ENCODE data around the gene PDK2.

The PDK2 gene

DNA sequence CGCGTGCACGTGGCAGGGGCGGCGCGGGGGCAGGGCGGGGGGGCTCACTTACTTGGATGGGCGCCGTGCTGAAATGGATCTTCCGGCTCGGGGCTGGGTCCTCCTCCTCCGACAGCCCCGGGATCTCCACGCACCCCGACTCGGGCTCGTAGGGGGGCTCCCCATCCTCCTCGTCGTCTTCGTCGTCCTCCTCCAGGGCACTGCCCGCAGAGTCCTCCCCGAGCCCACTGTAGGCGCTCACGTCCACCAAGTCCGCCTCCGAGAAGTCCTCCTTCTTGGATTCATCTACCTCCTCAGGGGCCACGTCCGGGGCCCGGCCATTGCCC, 53.9 kb downstream of the PDK2 start:
- TF ChIP-seq CTCF (IDR thresholded peaks at IDR 0.05; ENCODE audit: low read depth, low read length) = no peak
- peak overlapping the region; percentile 80 for H3K4me3 ChIP-seq (ENCODE audit: low read depth, low read length)

GRCh38 chr17:50149417-50150353, 54.5 kb downstream of the PDK2 start:
- peak overlapping the region; percentile 80 for H3K4me3 ChIP-seq (ENCODE audit: low read depth, low read length)
- TF ChIP-seq CTCF (IDR thresholded peaks at IDR 0.05; ENCODE audit: low read depth, low read length) = no peak

DNA sequence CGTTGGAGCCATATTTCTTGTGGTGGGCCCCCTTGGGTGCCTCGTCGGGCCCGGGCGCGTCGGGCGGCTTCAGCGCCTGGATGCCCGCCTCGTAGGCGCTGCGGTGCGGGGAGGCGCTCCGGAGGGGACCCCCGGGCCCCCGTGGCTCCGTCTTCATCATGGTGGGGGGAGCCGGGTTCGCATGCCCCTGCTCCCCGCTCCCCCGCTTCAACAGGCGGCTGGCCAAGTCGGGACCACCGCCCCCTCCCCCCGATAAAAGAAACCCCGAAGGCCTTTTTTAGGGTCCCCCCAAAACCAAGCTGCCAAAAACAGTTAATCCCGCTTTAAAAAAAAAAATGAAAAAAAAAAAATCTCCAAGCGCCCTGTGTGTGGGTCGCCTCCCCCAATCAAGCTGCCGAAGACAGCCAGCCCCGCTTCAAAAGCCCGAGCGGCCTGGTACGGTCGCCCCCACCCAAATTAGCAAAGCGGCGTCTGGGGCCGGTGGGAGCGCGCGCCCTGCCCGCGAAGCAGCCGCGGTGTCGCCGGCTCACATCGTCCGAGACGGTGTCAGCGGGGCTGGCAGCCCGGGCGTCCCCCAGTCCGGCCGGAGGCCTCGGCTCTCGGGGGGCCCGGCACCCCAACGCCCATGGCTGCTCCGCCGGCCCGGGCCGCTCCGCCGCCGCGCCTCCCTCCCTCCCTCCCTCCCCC, 55.3 kb downstream of the PDK2 start, which contains the start of gene PPP1R9B:
Gene PPP1R9B (minus strand): TSS at position 324 of the 687 bp plus-strand sequence. CDS start 164 bp downstream, at position 160.
- peak within 1 kb of the TSS; percentile 80 for H3K4me3 ChIP-seq (ENCODE audit: low read depth, low read length)
- TF ChIP-seq CTCF (IDR thresholded peaks at IDR 0.05; ENCODE audit: low read depth, low read length) = no peak

DNA sequence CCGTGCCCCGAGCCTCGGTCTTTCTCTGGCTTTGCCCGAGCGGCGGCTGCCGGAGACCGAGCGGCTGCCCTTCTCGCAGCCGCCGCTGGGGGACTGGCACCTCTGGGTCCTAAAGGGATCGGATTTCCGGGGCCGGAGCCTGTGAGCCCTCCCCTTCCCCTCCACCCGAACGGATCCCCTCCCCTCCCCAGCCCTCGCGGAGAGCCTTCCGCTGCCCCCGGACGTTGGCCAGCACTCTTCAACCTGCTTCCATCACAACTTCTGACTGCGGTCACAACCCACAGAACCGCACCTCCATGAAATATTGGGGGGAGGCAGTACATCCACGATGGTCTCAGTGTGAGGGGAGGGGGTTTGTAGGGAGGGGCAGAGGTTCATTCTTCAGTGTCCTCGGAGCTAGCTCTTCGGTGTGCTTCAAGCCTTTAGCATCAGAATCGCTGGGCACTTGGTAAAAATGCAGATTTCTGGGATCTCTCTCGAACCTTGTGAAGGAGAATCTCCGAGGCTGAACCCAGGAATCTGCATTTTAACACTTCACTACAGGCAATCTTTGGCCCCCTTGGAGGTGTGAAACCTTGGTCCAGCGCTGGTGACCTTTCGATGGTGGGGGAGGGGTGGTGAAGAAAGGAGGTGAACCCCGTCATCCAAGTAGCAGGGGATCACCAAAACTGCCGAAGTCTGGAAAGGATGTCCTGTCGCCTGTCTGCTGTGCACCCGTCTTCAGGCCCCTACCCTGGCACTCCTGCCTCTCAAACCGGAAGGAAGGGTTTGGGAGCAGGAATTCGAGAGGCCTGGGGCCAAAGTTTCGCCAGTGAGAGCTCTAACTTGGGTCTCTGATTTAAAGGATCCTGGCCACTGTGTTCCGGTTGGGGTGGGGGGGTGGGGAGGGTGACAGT, 56.1 kb downstream of the PDK2 start:
- TF ChIP-seq CTCF (IDR thresholded peaks at IDR 0.05; ENCODE audit: low read depth, low read length) = peak; percentile 55
- H3K4me3 ChIP-seq (ENCODE audit: low read depth, low read length) = peak overlapping the region; percentile 80

DNA sequence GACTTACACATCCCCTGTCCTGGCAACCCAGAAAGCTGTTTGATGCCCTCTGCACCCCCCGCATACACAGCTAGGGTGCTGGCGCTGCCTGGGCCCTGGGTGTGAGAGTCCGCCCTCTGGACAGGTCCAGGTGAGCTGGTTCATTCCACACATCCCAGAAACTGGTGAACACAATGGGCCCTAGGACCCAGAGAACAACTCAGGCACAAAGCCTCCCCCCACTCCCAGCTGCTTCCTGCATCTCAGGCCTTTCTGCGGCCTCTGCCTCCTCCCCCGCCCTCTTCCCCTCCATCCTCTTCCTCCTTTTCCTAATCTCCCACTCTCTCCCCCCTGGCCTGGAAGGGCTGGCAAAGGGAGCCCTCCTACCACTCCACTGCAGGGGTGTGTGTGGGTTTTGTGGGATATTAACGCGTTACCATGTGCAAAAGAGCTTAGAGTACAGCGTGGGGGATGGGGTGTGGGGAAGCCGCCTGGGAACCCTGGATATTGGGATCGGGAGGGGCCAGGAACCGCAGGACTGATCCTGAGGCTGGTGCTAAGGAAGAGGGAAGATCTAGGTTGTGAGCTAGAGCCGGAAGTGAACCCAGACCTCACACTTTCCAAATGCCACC, 56.9 kb downstream of the PDK2 start:
- no peak for TF ChIP-seq CTCF (IDR thresholded peaks at IDR 0.05; ENCODE audit: low read depth, low read length)
- H3K4me3 ChIP-seq (ENCODE audit: low read depth, low read length) = peak overlapping the region; percentile 80

- H3K4me3 ChIP-seq (ENCODE audit: low read depth, low read length) = no peak overlapping the region
- TF ChIP-seq CTCF (IDR thresholded peaks at IDR 0.05; ENCODE audit: low read depth, low read length) = no peak
These were observed 57.6 kb downstream of the PDK2 start for GRCh38 chr17:50152736-50153135.

Data from WI38 (cell line).